Heart left ventricle (tissue), 13 donors: ENCODE data around the gene OGFR.

Experiments used
- POLR2A ChIP-seq, 2 donors: fragments of 450-650 bp; IDR thresholded peaks; one replicate each; pipeline ENCODE4 v1.6.1; 2017; ENCODE audit warnings: antibody characterized with exemption in 2 of 2, mild to moderate bottlenecking in 2 of 2, moderate library complexity in 2 of 2
- TF ChIP-seq, protein P1 (sequence below), 12 donors: fragments of 200-600 bp; sonication (generic) in 4 of 12; IDR thresholded peaks; one replicate each; pipeline versions ENCODE4 v1.5.0 to v1.8.0; 2018 to 2022; ENCODE audit warnings: antibody characterized with exemption in 12 of 12, mild to moderate bottlenecking in 5 of 12
- donor health status: ischemic (EF 13 %, LVEDD 7.1; RV severe dilation, severe dysfunction).
- donor health status: DM: no; HTN: yes; CAD: no.
- donor health status: DM: no; HTN: no; CAD: no.
- donor health status: ischemic (EF 25% LVEDD 6.9; RV normal size, moderate dysfunction).
- donor health status: ischemic (EF 25% LVEDD 5.7; RV mildly dilated, moderate dysfunction).
- donor health status: ischemic (EF 35%, LVEDD 5.7; RV mildly dilated, moderate dysfunction).
- donor health status: nonischemic (EF 11% LVEDD 7.7; RV severe dilation, severe dysfunction).
- donor health status: DM: yes; HTN: yes; CAD: no.
- donor health status: PGD.
- donor health status: ischemic (EF 29% LVEDD 5.4; RV normal size, mild dysfunction).
- donor health status: nonischemic (EF 23%, LVEDD 6.1; RV moderate dilation, normal function).

DNA sequence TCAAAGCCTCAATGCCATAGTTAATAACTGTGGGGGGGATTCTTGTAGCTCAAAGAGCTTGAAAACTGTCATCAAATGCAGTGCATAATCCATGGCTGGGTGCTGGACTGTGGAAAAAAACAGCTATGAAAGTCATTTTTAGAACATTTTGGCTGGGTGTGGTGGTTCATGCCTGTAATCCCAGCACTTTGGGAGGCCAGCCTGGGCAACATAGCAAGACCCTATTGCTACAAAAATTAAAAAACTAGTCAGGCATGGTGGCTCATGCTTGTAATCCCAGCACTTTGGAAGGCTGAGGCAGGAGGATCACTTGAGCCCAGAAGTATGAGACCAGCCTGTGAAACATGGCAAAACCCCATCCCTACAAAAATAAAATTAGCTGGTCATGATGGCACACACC, 44.8 kb downstream of the OGFR start:
- TF ChIP-seq, protein P1, sequence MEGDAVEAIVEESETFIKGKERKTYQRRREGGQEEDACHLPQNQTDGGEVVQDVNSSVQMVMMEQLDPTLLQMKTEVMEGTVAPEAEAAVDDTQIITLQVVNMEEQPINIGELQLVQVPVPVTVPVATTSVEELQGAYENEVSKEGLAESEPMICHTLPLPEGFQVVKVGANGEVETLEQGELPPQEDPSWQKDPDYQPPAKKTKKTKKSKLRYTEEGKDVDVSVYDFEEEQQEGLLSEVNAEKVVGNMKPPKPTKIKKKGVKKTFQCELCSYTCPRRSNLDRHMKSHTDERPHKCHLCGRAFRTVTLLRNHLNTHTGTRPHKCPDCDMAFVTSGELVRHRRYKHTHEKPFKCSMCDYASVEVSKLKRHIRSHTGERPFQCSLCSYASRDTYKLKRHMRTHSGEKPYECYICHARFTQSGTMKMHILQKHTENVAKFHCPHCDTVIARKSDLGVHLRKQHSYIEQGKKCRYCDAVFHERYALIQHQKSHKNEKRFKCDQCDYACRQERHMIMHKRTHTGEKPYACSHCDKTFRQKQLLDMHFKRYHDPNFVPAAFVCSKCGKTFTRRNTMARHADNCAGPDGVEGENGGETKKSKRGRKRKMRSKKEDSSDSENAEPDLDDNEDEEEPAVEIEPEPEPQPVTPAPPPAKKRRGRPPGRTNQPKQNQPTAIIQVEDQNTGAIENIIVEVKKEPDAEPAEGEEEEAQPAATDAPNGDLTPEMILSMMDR (IDR thresholded peaks at IDR 0.05), result no peak
- no peak for TF ChIP-seq POLR2A (IDR thresholded peaks at IDR 0.05)
